HepG2 (cell line): ENCODE data around the gene ATP2B2. TPM values are rescaled to one million over a fixed set of nuclear protein-coding genes. Genes with fewer than 3 reads are reported as not detected.

Experiments
- ATAC-seq: fragments of 200-7000 bp; cut with Tn5 transposase; 3 replicates; pipeline ENCODE4 v1.9.1; 2020; ENCODE audit warnings: mild to moderate bottlenecking, moderate library complexity
- BruUV-seq: library from RNA; stranded (reverse); fragments of 400-500 nt; replicated peaks from 2 replicates; lab custom pipeline; 2021; lab: Mats Ljungman, UMichigan
- CTCF ChIA-PET: fragments of 300-600 bp; formaldehyde crosslinking; extraction: SDS; loops from one replicate; lab custom pipeline; 2021; ENCODE audit warnings: low total read pairs, inconsistent platforms, low intra/inter-chr PET ratio; lab: Yijun Ruan, JAX
- POLR2A ChIA-PET: fragments of 350-600 bp; sonication (Branson Sonifier 250); formaldehyde crosslinking; loops from one replicate; lab custom pipeline; 2020; ENCODE audit warnings: antibody characterized with exemption, inconsistent platforms; lab: Yijun Ruan, JAX
- DNase-seq: peaks from one replicate; pipeline ENCODE4 v3.0.0-alpha.2; 2015; ENCODE audit warnings: low spot score
- FAIRE-seq: peaks from 3 replicates; lab custom pipeline; 2011; peaks lifted over from hg19 to GRCh38; lab: Jason Lieb, UNC
- H2AFZ ChIP-seq: one replicate; pipeline ENCODE4 v1.6.1; 2011; ENCODE audit warnings: low read length, inconsistent platforms
- H3K27ac ChIP-seq: fragments of 300-600 bp; 3 replicates; pipeline ENCODE4 v1.8.0; 2011; ENCODE audit warnings: mixed run types, mild to moderate bottlenecking, mixed read lengths, low read length, inconsistent platforms; ENCODE audit not compliant: insufficient read depth; ENCODE audit errors: extremely low read length
- H3K27me3 ChIP-seq, 2 experiments: fragments of 200-600 bp in 1 of 2; 2 replicates in 1 of 2; 3 replicates in 1 of 2; pipeline versions ENCODE4 v1.6.0 to v1.8.0; 2011; ENCODE audit warnings: low read length in 2 of 2, mild to moderate bottlenecking in 2 of 2, moderate library complexity in 2 of 2, inconsistent platforms in 1 of 2; ENCODE audit not compliant: insufficient read depth in 2 of 2, control insufficient read depth in 1 of 2
- H3K36me3 ChIP-seq, 2 experiments: fragments of 200-600 bp in 1 of 2; replicated peaks in 1 of 2; 2 replicates in 1 of 2; 3 replicates in 1 of 2; pipeline versions ENCODE4 v1.5.1 to v1.8.0; 2011; ENCODE audit warnings: low read length in 2 of 2, inconsistent platforms in 1 of 2; ENCODE audit not compliant: insufficient read depth in 2 of 2, control insufficient read depth in 1 of 2
- H3K4me1 ChIP-seq: 2 replicates; pipeline ENCODE4 v1.5.1; 2012; ENCODE audit warnings: low read length, inconsistent platforms; ENCODE audit not compliant: insufficient read depth
- H3K4me2 ChIP-seq: 2 replicates; pipeline ENCODE4 v1.6.0; 2011; ENCODE audit warnings: low read depth, low read length, inconsistent platforms
- H3K4me3 ChIP-seq, 3 experiments: fragments of 200-600 bp in 1 of 3; sonication (generic), shearing (Covaris generic) in 1 of 3; replicated peaks in 1 of 3; 2 replicates each; pipeline ENCODE4 v1.5.1; 2011 to 2016; ENCODE audit warnings: low read length in 3 of 3, inconsistent platforms in 2 of 3, low read depth in 2 of 3, mild to moderate bottlenecking in 2 of 3, control low read depth in 1 of 3, mixed read lengths in 1 of 3; ENCODE audit not compliant: insufficient read depth in 1 of 3
- H3K79me2 ChIP-seq: one replicate; pipeline ENCODE4 v1.6.1; 2011; ENCODE audit warnings: low read length, inconsistent platforms; ENCODE audit not compliant: insufficient read depth
- H3K9ac ChIP-seq: 2 replicates; pipeline ENCODE4 v1.6.0; 2011; ENCODE audit warnings: mild to moderate bottlenecking, low read depth, low read length, inconsistent platforms; ENCODE audit not compliant: insufficient read depth
- H3K9me3 ChIP-seq: 2 replicates; pipeline ENCODE4 v1.5.1; 2012; ENCODE audit warnings: mild to moderate bottlenecking, low read length
- H4K20me1 ChIP-seq: 2 replicates; pipeline ENCODE4 v1.6.0; 2011; ENCODE audit warnings: inconsistent platforms, mild to moderate bottlenecking, low read length, moderate library complexity; ENCODE audit not compliant: insufficient read depth
- AGO2 ChIP-seq: fragments of 200-400 bp; formaldehyde crosslinking; optimal IDR thresholded peaks from 2 replicates; pipeline ENCODE3; 2017; ENCODE audit warnings: mild to moderate bottlenecking, low read depth, low read length, moderate library complexity
- ATF7-NPFF ChIP-seq: sonication (generic); formaldehyde crosslinking; IDR thresholded peaks from 2 replicates; pipeline ENCODE4 v1.8.1; 2023; ENCODE audit warnings: mild to moderate bottlenecking, low read depth, missing genetic modification reagents, moderate library complexity
- BORCS8-MEF2B ChIP-seq: sonication (generic); formaldehyde crosslinking; IDR thresholded peaks from 2 replicates; pipeline ENCODE4 v1.8.0; 2022; ENCODE audit warnings: mild to moderate bottlenecking, missing genetic modification reagents
- CREB1 ChIP-seq, 2 experiments: fragments of 450-650 bp in 1 of 2; IDR thresholded peaks; 2 replicates each; pipeline ENCODE4 v1.6.1; 2016 to 2017; ENCODE audit warnings: control low read depth in 1 of 2, mild to moderate bottlenecking in 1 of 2, missing compliant biosample characterization in 1 of 2, missing genetic modification characterization in 1 of 2
- FOXO1 ChIP-seq: sonication (generic); formaldehyde crosslinking; IDR thresholded peaks from 2 replicates; pipeline ENCODE4 v1.4.0; 2020; ENCODE audit warnings: missing genetic modification reagents
- REST ChIP-seq, 2 experiments: IDR thresholded peaks; 2 replicates each; pipeline ENCODE4 v1.6.1; 2011 to 2012; ENCODE audit warnings: low read length in 2 of 2, borderline replicate concordance in 1 of 2, low read depth in 1 of 2, mild to moderate bottlenecking in 1 of 2, moderate library complexity in 1 of 2
- SIN3B ChIP-seq: fragments of 150-350 bp; IDR thresholded peaks from 2 replicates; pipeline ENCODE4 v1.6.1; 2014; ENCODE audit warnings: low read length
- STAT5B ChIP-seq: sonication (generic); formaldehyde crosslinking; IDR thresholded peaks from 2 replicates; pipeline ENCODE4 v1.4.0; 2020; ENCODE audit warnings: missing genetic modification reagents
- TEAD2 ChIP-seq: sonication (generic); formaldehyde crosslinking; IDR thresholded peaks from 2 replicates; pipeline ENCODE4 v1.9.0; 2021; ENCODE audit warnings: missing genetic modification reagents
- TGIF2 ChIP-seq: IDR thresholded peaks from 2 replicates; pipeline ENCODE4 v1.6.1; 2016; ENCODE audit warnings: control low read depth, missing compliant biosample characterization
- ZBTB46 ChIP-seq: sonication (generic); formaldehyde crosslinking; IDR thresholded peaks from 2 replicates; pipeline ENCODE4 v1.4.0; 2020; ENCODE audit warnings: mild to moderate bottlenecking, missing genetic modification reagents, borderline replicate concordance
- ZGPAT ChIP-seq: IDR thresholded peaks from 2 replicates; pipeline ENCODE4 v1.6.1; 2016; ENCODE audit warnings: mild to moderate bottlenecking
- ZNF343 ChIP-seq: sonication (generic); formaldehyde crosslinking; IDR thresholded peaks from 2 replicates; pipeline ENCODE4 v1.4.0; 2020; ENCODE audit warnings: mild to moderate bottlenecking, missing genetic modification reagents
- ZNF724P ChIP-seq: sonication (generic); formaldehyde crosslinking; IDR thresholded peaks from 2 replicates; pipeline ENCODE4 v1.8.0; 2022; ENCODE audit warnings: missing genetic modification reagents, borderline replicate concordance
- WGBS: methylation state at CpG from one replicate; pipeline ENCODE4 v1.1.6; 2017; ENCODE audit warnings: low lambda C conversion rate; 5-methylcytosine and 5-hydroxymethylcytosine counted together
- in situ Hi-C: cut with HindIII; loops from 2 replicates; pipeline ENCODE4 v1.10.0; 2017; ENCODE audit warnings: low pct_unique_long_range_greater_than_20kb; ENCODE audit not compliant: extremely low pct_ligation_motif_present
- intact Hi-C: fragments of 100-400 bp; cut with micrococcal nuclease; formaldehyde crosslinking; loops from one replicate; pipeline ENCODE4 v1.10.0; 2022; ENCODE audit not compliant: unreplicated experiment
- polyA plus RNA-seq, 8 experiments: library from polyadenylated mRNA; depleted of rRNA in 3 of 8; stranded (reverse) in 7 of 8; unstranded in 1 of 8; fragments of >200 nt; fragmentation: Illumina TruSeq in 4 of 8; extraction: Trizol in 4 of 8; gene quantifications; 2 replicates each; pipeline versions ENCODE4 v1.2.1 to v1.2.3, GENCODE V29; 2011 to 2016; ENCODE audit warnings: low read depth in 4 of 8, missing spikeins in 1 of 8, mixed read lengths in 1 of 8; ENCODE audit not compliant: insufficient read depth in 1 of 8
- total RNA-seq, 5 experiments: library from RNA; depleted of rRNA; stranded (reverse); fragments of >200 nt; fragmentation: Illumina TruSeq; extraction: Trizol; gene quantifications; 2 replicates each; pipeline ENCODE4 v1.2.3, GENCODE V29; 2016; ENCODE audit warnings: low read depth in 1 of 5

ATP2B2 gene
- total and polyA plus RNA-seq, 2 of the 13 experiments (the other 11 are each of a cell fraction or from before 2014, with no cell fraction given), result 1.5 to 2.3 TPM

- Histone ChIP-seq H3K4me3 (no peak overlapping the region), H3K4me2 (no peak overlapping the region), H3K27ac (no peak overlapping the region), H3K79me2 (no peaks in the 10 kb centered on the region), H3K9ac (no peak overlapping the region), H4K20me1 (no peaks in the 10 kb centered on the region), H3K27me3 (peaks cover 2 to 29% of the 10 kb centered on the region in 2 experiments; a peak in 2 of 5 replicates), H2AFZ (no peak overlapping the region), H3K36me3 (no peaks in the 10 kb centered on the region), H3K4me1 (no peaks in the 10 kb centered on the region), H3K9me3 (no peaks in the 10 kb centered on the region)
- intact Hi-C loops, result no loop called here
- FAIRE-seq, result no peak
- ChIA-PET POLR2A (no interaction called here), CTCF (no interaction called here)
- in situ Hi-C loops, result no loop called here
- DNase-seq, result no peak
- ATAC-seq, result no peak
- 34% methylated on average over 12 of the region's 19 CpGs for WGBS
- BruUV-seq, result no TSS peak
- TF ChIP-seq ZBTB46 (CRISPR knock-in tag) (no peak), CREB1 (IDR thresholded peaks at IDR 0.05) (no peak), CREB1 (CRISPR knock-in tag; IDR thresholded peaks at IDR 0.05) (no peak), REST (IDR thresholded peaks at IDR 0.05; ENCODE audit: borderline replicate concordance in 1 of 2, low read depth in 1 of 2, low read length in 2 of 2) (no peak), TEAD2 (CRISPR knock-in tag) (no peak), BORCS8-MEF2B (CRISPR knock-in tag) (no peak), STAT5B (no peak), ZNF343 (no peak), ZGPAT (CRISPR knock-in tag) (no peak), ATF7-NPFF (CRISPR knock-in tag) (no peak), SIN3B (no peak), FOXO1 (CRISPR knock-in tag) (no peak), TGIF2 (CRISPR knock-in tag) (no peak), AGO2 (no peak), ZNF724P (CRISPR knock-in tag) (no peak)
These were observed 46.6 kb upstream of the ATP2B2 start for GRCh38 chr3:10551821-10552630.
